ENCODE results near the gene FLOT2.
"Not testable (repeated sequence)": the region's sequence is repeated elsewhere in the genome, so short reads cannot be mapped to it uniquely, and the experiment has no call there.

FLOT2 gene

GRCh38 chr17:28896884-28897768, at the start of gene FLOT2:
TSS of gene FLOT2 (minus strand) at chr17:28897733. CDS start at chr17:28897574, 159 bp downstream.
- H3K4me1 Mint-ChIP-seq (ENCODE audit: low read depth): peaks cover 67% of the 10 kb centered on the region
- no peaks in the 10 kb centered on the region for H3K9me3 Mint-ChIP-seq
- H3K27me3 Mint-ChIP-seq: no peaks in the 10 kb centered on the region
- peaks cover 23% of the 10 kb centered on the region for H3K36me3 Mint-ChIP-seq (ENCODE audit: low read depth)
- H3K4me3 Mint-ChIP-seq: peak within 1 kb of the TSS; percentile 91
- H3K27ac Mint-ChIP-seq: peak within 1 kb of the TSS; percentile 93

- Mint-ChIP-seq H3K9me3 (no peaks in the 10 kb centered on the region), H3K4me1 (ENCODE audit: low read depth) (peaks cover 73% of the 10 kb centered on the region), H3K4me3 (peak overlapping the region; percentile 40), H3K27ac (peak overlapping the region; percentile 60), H3K36me3 (ENCODE audit: low read depth) (peaks cover 56% of the 10 kb centered on the region), H3K27me3 (no peaks in the 10 kb centered on the region)
These were observed 48.7 kb upstream of the FLOT2 start for GRCh38 chr17:28946239-28946638.

GRCh38 chr17:28944862-28945741, 47.6 kb upstream of the FLOT2 start:
- Mint-ChIP-seq H3K4me1 (ENCODE audit: low read depth) (peaks cover 84% of the 10 kb centered on the region), H3K27me3 (no peaks in the 10 kb centered on the region), H3K36me3 (ENCODE audit: low read depth) (peaks cover 62% of the 10 kb centered on the region), H3K4me3 (no peak overlapping the region), H3K9me3 (no peaks in the 10 kb centered on the region), H3K27ac (peak overlapping the region; percentile 57)

- Mint-ChIP-seq H3K9me3 (no peaks in the 10 kb centered on the region), H3K27ac (peak overlapping the region; percentile 58), H3K27me3 (no peaks in the 10 kb centered on the region), H3K4me3 (peak overlapping the region; percentile 35), H3K36me3 (ENCODE audit: low read depth) (peaks cover 68% of the 10 kb centered on the region), H3K4me1 (ENCODE audit: low read depth) (peaks cover 92% of the 10 kb centered on the region)
These were observed 46.8 kb upstream of the FLOT2 start for GRCh38 chr17:28944343-28944742.

GRCh38 chr17:28942925-28943324, 45.4 kb upstream of the FLOT2 start:
- Mint-ChIP-seq H3K36me3 (ENCODE audit: low read depth) (peaks cover 67% of the 10 kb centered on the region), H3K4me3 (peak overlapping the region; percentile 5), H3K27ac (no peak overlapping the region), H3K27me3 (no peaks in the 10 kb centered on the region), H3K4me1 (ENCODE audit: low read depth) (peaks cover 91% of the 10 kb centered on the region), H3K9me3 (no peaks in the 10 kb centered on the region)

GRCh38 chr17:28941251-28941650, 43.7 kb upstream of the FLOT2 start:
- Mint-ChIP-seq H3K4me3 (no peak overlapping the region), H3K27ac (no peak overlapping the region)

GRCh38 chr17:28940675-28941074, 43.1 kb upstream of the FLOT2 start:
- peaks cover 81% of the 10 kb centered on the region for H3K4me1 Mint-ChIP-seq (ENCODE audit: low read depth)
- H3K9me3 Mint-ChIP-seq: no peaks in the 10 kb centered on the region
- peaks cover 64% of the 10 kb centered on the region for H3K36me3 Mint-ChIP-seq (ENCODE audit: low read depth)
- H3K27me3 Mint-ChIP-seq: no peaks in the 10 kb centered on the region
- peak overlapping the region; percentile 13 for H3K4me3 Mint-ChIP-seq
- H3K27ac Mint-ChIP-seq: peak overlapping the region; percentile 74

More at GRCh38 chr17:28941251-28941650, 43.7 kb upstream of the FLOT2 start:
- Mint-ChIP-seq H3K27me3 (no peaks in the 10 kb centered on the region), H3K9me3 (no peaks in the 10 kb centered on the region), H3K4me1 (ENCODE audit: low read depth) (peaks cover 81% of the 10 kb centered on the region), H3K36me3 (ENCODE audit: low read depth) (peaks cover 63% of the 10 kb centered on the region)

- Mint-ChIP-seq H3K9me3 (no peaks in the 10 kb centered on the region), H3K27me3 (no peaks in the 10 kb centered on the region), H3K4me1 (ENCODE audit: low read depth) (peaks cover 79% of the 10 kb centered on the region), H3K4me3 (peak overlapping the region; percentile 13), H3K36me3 (ENCODE audit: low read depth) (peaks cover 62% of the 10 kb centered on the region), H3K27ac (peak overlapping the region; percentile 74)
These were observed 42.6 kb upstream of the FLOT2 start for GRCh38 chr17:28940142-28940541.

GRCh38 chr17:28938552-28938951, 41.0 kb upstream of the FLOT2 start:
- Mint-ChIP-seq H3K4me1 (ENCODE audit: low read depth) (peaks cover 75% of the 10 kb centered on the region), H3K27me3 (no peaks in the 10 kb centered on the region), H3K36me3 (ENCODE audit: low read depth) (peaks cover 56% of the 10 kb centered on the region), H3K27ac (no peak overlapping the region), H3K4me3 (no peak overlapping the region), H3K9me3 (no peaks in the 10 kb centered on the region)

- no peaks in the 10 kb centered on the region for H3K27me3 Mint-ChIP-seq
- peaks cover 72% of the 10 kb centered on the region for H3K4me1 Mint-ChIP-seq (ENCODE audit: low read depth)
- H3K27ac Mint-ChIP-seq: no peak overlapping the region
- H3K36me3 Mint-ChIP-seq (ENCODE audit: low read depth): peaks cover 47% of the 10 kb centered on the region
- no peaks in the 10 kb centered on the region for H3K9me3 Mint-ChIP-seq
- H3K4me3 Mint-ChIP-seq: no peak overlapping the region
These were observed 39.7 kb upstream of the FLOT2 start for GRCh38 chr17:28937044-28937729.

GRCh38 chr17:28935744-28936460, 38.4 kb upstream of the FLOT2 start:
- Mint-ChIP-seq H3K36me3 (ENCODE audit: low read depth) (peaks cover 42% of the 10 kb centered on the region), H3K27me3 (no peaks in the 10 kb centered on the region), H3K27ac (no peak overlapping the region), H3K9me3 (no peaks in the 10 kb centered on the region), H3K4me3 (no peak overlapping the region), H3K4me1 (ENCODE audit: low read depth) (peaks cover 65% of the 10 kb centered on the region)

- H3K36me3 Mint-ChIP-seq (ENCODE audit: low read depth): peaks cover 39% of the 10 kb centered on the region
- H3K27ac Mint-ChIP-seq, H3K4me3 Mint-ChIP-seq, H3K27me3 Mint-ChIP-seq, H3K9me3 Mint-ChIP-seq: not testable (repeated sequence)
- peaks cover 61% of the 10 kb centered on the region for H3K4me1 Mint-ChIP-seq (ENCODE audit: low read depth)
These were observed 37.0 kb upstream of the FLOT2 start for GRCh38 chr17:28934508-28934907.

GRCh38 chr17:28929787-28930186, 32.3 kb upstream of the FLOT2 start:
- H3K27me3 Mint-ChIP-seq: no peaks in the 10 kb centered on the region
- peaks cover 55% of the 10 kb centered on the region for H3K36me3 Mint-ChIP-seq (ENCODE audit: low read depth)
- peaks cover 14% of the 10 kb centered on the region for H3K9me3 Mint-ChIP-seq
- no peak overlapping the region for H3K27ac Mint-ChIP-seq
- H3K4me1 Mint-ChIP-seq (ENCODE audit: low read depth): peaks cover 69% of the 10 kb centered on the region
- no peak overlapping the region for H3K4me3 Mint-ChIP-seq

GRCh38 chr17:28928061-28928460, 30.5 kb upstream of the FLOT2 start:
- H3K27me3 Mint-ChIP-seq: no peaks in the 10 kb centered on the region
- peaks cover 14% of the 10 kb centered on the region for H3K9me3 Mint-ChIP-seq
- H3K27ac Mint-ChIP-seq: peak overlapping the region; percentile 63
- peaks cover 65% of the 10 kb centered on the region for H3K36me3 Mint-ChIP-seq (ENCODE audit: low read depth)
- peaks cover 69% of the 10 kb centered on the region for H3K4me1 Mint-ChIP-seq (ENCODE audit: low read depth)
- no peak overlapping the region for H3K4me3 Mint-ChIP-seq
